DND-41 (cell line): Measurements from ENCODE around the gene DLGAP5.

Source experiments
- CTCF ChIP-seq: IDR thresholded peaks from 2 replicates; pipeline ENCODE4 v1.5.1; 2012; ENCODE audit warnings: borderline replicate concordance, low read length, moderate library complexity, mild to moderate bottlenecking; ENCODE audit not compliant: poor library complexity, severe bottlenecking; ENCODE audit errors: extremely low read depth
- EZH2 ChIP-seq: IDR thresholded peaks from 3 replicates; pipeline ENCODE4 v1.6.1; 2012; ENCODE audit warnings: borderline replicate concordance, low read depth, mild to moderate bottlenecking, moderate library complexity, low read length, inconsistent platforms; ENCODE audit not compliant: severe bottlenecking

GRCh38 chr14:55118761-55119160 lies 72.6 kb downstream of the DLGAP5 start:
- TF ChIP-seq CTCF (no peak), EZH2 (no peak)
